HCT116 (cell line): ENCODE measurements around the gene C19orf38. TPM values are rescaled to one million over a fixed set of nuclear protein-coding genes. Genes with fewer than 3 reads are reported as not detected.

ENCODE experiments used
- ATAC-seq: fragments of 200-7000 bp; cut with Tn5 transposase; 2 replicates; pipeline ENCODE4 v1.9.1; 2020; ENCODE audit warnings: mild to moderate bottlenecking, moderate library complexity
- BruUV-seq: library from RNA; stranded (reverse); fragments of 400-500 nt; replicated peaks from 2 replicates; lab custom pipeline; 2021; lab: Mats Ljungman, UMichigan
- CTCF ChIA-PET: fragments of 300-600 bp; sonication (Branson Sonifier 250); formaldehyde crosslinking; loops from one replicate; lab custom pipeline; 2021; ENCODE audit warnings: antibody characterized with exemption; lab: Charles Lee
- POLR2A ChIA-PET: fragments of 300-600, 350-600 bp; sonication (Branson Sonifier 250); formaldehyde crosslinking; loops from one replicate; lab custom pipeline; 2021; ENCODE audit warnings: antibody characterized with exemption; lab: Charles Lee
- RAD21 ChIA-PET, 2 experiments: fragments of 300-600 bp; sonication (Branson Sonifier 250); formaldehyde crosslinking; loops; one replicate each; lab custom pipeline; 2023; ENCODE audit warnings: low total read pairs in 2 of 2; ENCODE audit not compliant: uncharacterized antibody in 2 of 2, unreplicated experiment in 2 of 2, low non-redundant PET in 1 of 2; lab: Charles Lee
- DNase-seq: peaks from one replicate; pipeline ENCODE4 v3.0.0-alpha.2; 2010; ENCODE audit warnings: low read depth, low spot score
- H2AFZ ChIP-seq: fragments of 200-600 bp; shearing (Covaris generic), sonication (generic); 2 replicates; pipeline ENCODE4 v1.6.1; 2017; ENCODE audit warnings: low read depth, mixed run types, mixed read lengths, antibody characterized with exemption, low read length; ENCODE audit not compliant: poor library complexity, severe bottlenecking
- H3K27ac ChIP-seq: 2 replicates; pipeline ENCODE4 v1.5.1; 2012; ENCODE audit warnings: low read depth, low read length
- H3K27me3 ChIP-seq: fragments of 200-600 bp; sonication (generic); 2 replicates; pipeline ENCODE4 v1.6.1; 2016; ENCODE audit warnings: mixed run types, low read length, mixed read lengths; ENCODE audit not compliant: insufficient read depth
- H3K36me3 ChIP-seq, 2 experiments: fragments of 200-500 bp in 1 of 2; fragments of 200-600 bp in 1 of 2; sonication (Bioruptor generic) in 1 of 2; sonication (generic) in 1 of 2; 2 replicates each; pipeline versions ENCODE4 v1.5.1 to v1.6.1; 2014 to 2016; ENCODE audit warnings: low read length in 2 of 2, inconsistent platforms in 1 of 2, mixed read lengths in 1 of 2, mixed run types in 1 of 2; ENCODE audit not compliant: insufficient read depth in 2 of 2, control insufficient read depth in 1 of 2
- H3K4me1 ChIP-seq, 2 experiments: fragments of 200-600 bp in 1 of 2; sonication (generic) in 1 of 2; 2 replicates each; pipeline versions ENCODE4 v1.5.1 to v1.6.1; 2012 to 2017; ENCODE audit warnings: low read length in 2 of 2, inconsistent platforms in 1 of 2, mild to moderate bottlenecking in 1 of 2, mixed read lengths in 1 of 2, mixed run types in 1 of 2, moderate library complexity in 1 of 2; ENCODE audit not compliant: insufficient read depth in 2 of 2, control insufficient read depth in 1 of 2
- H3K4me2 ChIP-seq: fragments of 200-600 bp; sonication (generic); 2 replicates; pipeline ENCODE4 v1.6.1; 2017; ENCODE audit warnings: mixed run types, low read length, mixed read lengths
- H3K4me3 ChIP-seq, 2 experiments: fragments of 200-600 bp in 1 of 2; sonication (generic) in 1 of 2; replicated peaks in 1 of 2; 2 replicates each; pipeline ENCODE4 v1.5.1; 2011 to 2016; ENCODE audit warnings: low read length in 2 of 2, control low read depth in 1 of 2, low read depth in 1 of 2, mild to moderate bottlenecking in 1 of 2, mixed read lengths in 1 of 2, mixed run types in 1 of 2
- H3K79me2 ChIP-seq: fragments of 200-600 bp; sonication (generic); 2 replicates; pipeline ENCODE4 v1.6.1; 2017; ENCODE audit warnings: mild to moderate bottlenecking, mixed run types, low read length, moderate library complexity, mixed read lengths; ENCODE audit not compliant: insufficient read depth
- H3K9ac ChIP-seq: fragments of 200-600 bp; sonication (generic); 2 replicates; pipeline ENCODE4 v1.6.1; 2016; ENCODE audit warnings: low read length, mixed read lengths
- H3K9me2 ChIP-seq: fragments of 200-600 bp; sonication (generic), shearing (Covaris generic); 2 replicates; pipeline ENCODE4 v1.6.1; 2017; ENCODE audit warnings: mixed run types, mild to moderate bottlenecking, moderate library complexity; ENCODE audit not compliant: insufficient read depth
- H3K9me3 ChIP-seq, 2 experiments: fragments of 200-500 bp in 1 of 2; fragments of 200-600 bp in 1 of 2; sonication (Bioruptor generic) in 1 of 2; sonication (generic) in 1 of 2; 2 replicates each; pipeline ENCODE4 v1.6.1; 2014 to 2017; ENCODE audit warnings: low read length in 2 of 2, mixed read lengths in 2 of 2, inconsistent platforms in 1 of 2, low read depth in 1 of 2, mild to moderate bottlenecking in 1 of 2, mixed run types in 1 of 2, moderate library complexity in 1 of 2; ENCODE audit not compliant: control insufficient read depth in 1 of 2, insufficient read depth in 1 of 2
- H4K20me1 ChIP-seq: fragments of 200-600 bp; sonication (generic), shearing (Covaris generic); 2 replicates; pipeline ENCODE4 v1.6.1; 2017; ENCODE audit warnings: mixed run types, mild to moderate bottlenecking, moderate library complexity; ENCODE audit not compliant: insufficient read depth
- CEBPB ChIP-seq: IDR thresholded peaks from 2 replicates; pipeline ENCODE4 v1.6.1; 2012; ENCODE audit warnings: low read depth
- EGR1 ChIP-seq: IDR thresholded peaks from 2 replicates; pipeline ENCODE4 v1.6.1; 2012; ENCODE audit warnings: low read depth
- ELF1 ChIP-seq: IDR thresholded peaks from 2 replicates; pipeline ENCODE4 v1.6.1; 2012; ENCODE audit warnings: low read depth, borderline replicate concordance
- EZH2 ChIP-seq: fragments of 200-600 bp; sonication (generic); IDR thresholded peaks from 2 replicates; pipeline ENCODE4 v1.6.1; 2017; ENCODE audit warnings: antibody characterized with exemption, mixed run types
- EZH2phosphoT487 ChIP-seq: fragments of 200-600 bp; IDR thresholded peaks from 2 replicates; pipeline ENCODE4 v1.6.1; 2018; ENCODE audit warnings: antibody characterized with exemption, borderline replicate concordance
- FOSL1 ChIP-seq: IDR thresholded peaks from 2 replicates; pipeline ENCODE4 v1.6.1; 2012; ENCODE audit warnings: low read depth
- JUND ChIP-seq: IDR thresholded peaks from 2 replicates; pipeline ENCODE4 v1.6.1; 2012
- POLR2AphosphoS5 ChIP-seq: IDR thresholded peaks from 2 replicates; pipeline ENCODE4 v1.6.1; 2011; ENCODE audit warnings: mild to moderate bottlenecking, low read depth, low read length, moderate library complexity
- RAD21 ChIP-seq: IDR thresholded peaks from 2 replicates; pipeline ENCODE4 v1.6.1; 2012; ENCODE audit warnings: low read depth, mild to moderate bottlenecking
- REST ChIP-seq: IDR thresholded peaks from 2 replicates; pipeline ENCODE4 v1.6.1; 2012; ENCODE audit warnings: low read depth
- SIN3A ChIP-seq: IDR thresholded peaks from 2 replicates; pipeline ENCODE4 v1.6.1; 2012; ENCODE audit warnings: low read depth
- SP1 ChIP-seq: IDR thresholded peaks from 2 replicates; pipeline ENCODE4 v1.6.1; 2012; ENCODE audit warnings: low read depth
- TCF7L2 ChIP-seq: IDR thresholded peaks from 2 replicates; pipeline ENCODE4 v1.7.0; 2011; ENCODE audit warnings: borderline replicate concordance, inconsistent platforms; ENCODE audit not compliant: insufficient read depth, insufficient read length; ENCODE audit errors: extremely low read depth
- YY1 ChIP-seq: IDR thresholded peaks from 2 replicates; pipeline ENCODE4 v1.6.1; 2011; ENCODE audit warnings: low read length, low read depth, moderate library complexity, mild to moderate bottlenecking; ENCODE audit not compliant: insufficient replicate concordance; ENCODE audit errors: extremely low read depth
- ZFX ChIP-seq: fragments of 450-650 bp; IDR thresholded peaks from 2 replicates; pipeline ENCODE4 v1.6.1; 2017
- ZNF274 ChIP-seq: fragments of 200-500 bp; sonication (Bioruptor generic); IDR thresholded peaks from 2 replicates; pipeline ENCODE4 v1.6.1; 2014; ENCODE audit warnings: mild to moderate bottlenecking, low read depth, low read length, inconsistent platforms
- intact Hi-C: fragments of 100-400 bp; cut with micrococcal nuclease; formaldehyde crosslinking; loops from 2 replicates; pipeline ENCODE4 v1.10.0; 2022
- total RNA-seq: library from RNA; stranded (reverse); gene quantifications from one replicate; pipeline ENCODE4 v1.2.1, GENCODE V29; 2021; ENCODE audit not compliant: unreplicated experiment
- TF ChIP-seq, protein P1 (sequence below): IDR thresholded peaks from 2 replicates; pipeline ENCODE4 v1.6.1; 2012

The C19orf38 gene
- total RNA-seq, 1 experiment from 2014 or later: 0.74 TPM

DNA sequence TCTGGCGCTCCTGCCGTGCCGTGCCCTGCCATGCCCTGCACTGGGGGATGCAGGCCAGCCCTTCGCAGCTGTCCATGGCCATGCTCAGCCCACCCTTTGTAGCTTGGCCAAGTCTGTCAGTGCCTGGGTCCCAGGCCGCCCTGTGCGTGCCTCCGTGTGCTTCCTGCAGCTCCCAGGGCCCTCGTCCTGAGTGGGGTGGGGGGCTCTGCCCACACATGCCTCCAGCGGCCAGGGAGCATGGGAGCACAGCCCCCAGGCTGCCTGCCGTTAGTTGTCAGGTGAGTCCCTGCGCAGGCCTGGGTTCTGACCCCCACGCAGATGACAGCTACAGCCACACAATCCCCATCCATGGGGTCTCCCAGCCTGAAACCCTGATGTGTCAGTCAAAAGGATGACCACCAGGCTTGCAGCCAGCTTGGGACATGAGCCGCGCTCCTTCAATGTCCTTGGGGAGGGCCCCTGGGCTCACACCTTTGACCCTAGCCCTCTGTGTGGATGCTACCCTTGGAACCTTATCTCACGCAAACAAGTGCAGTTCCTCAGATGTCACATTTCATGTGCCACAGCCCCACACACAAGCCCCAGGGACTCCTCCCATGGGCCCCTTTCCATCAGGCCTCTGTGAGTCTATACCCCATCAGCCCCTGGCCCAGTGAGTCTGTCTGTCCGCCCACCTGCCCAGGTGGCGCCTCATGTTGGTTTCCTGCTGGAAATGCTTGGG lies 36.7 kb upstream of the C19orf38 start (continued):
- TF ChIP-seq REST (no peak), ELF1 (no peak), CEBPB (no peak), ZNF274 (no peak), TCF7L2 (no peak)
- TF ChIP-seq, protein P1, sequence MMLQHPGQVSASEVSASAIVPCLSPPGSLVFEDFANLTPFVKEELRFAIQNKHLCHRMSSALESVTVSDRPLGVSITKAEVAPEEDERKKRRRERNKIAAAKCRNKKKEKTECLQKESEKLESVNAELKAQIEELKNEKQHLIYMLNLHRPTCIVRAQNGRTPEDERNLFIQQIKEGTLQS: no peak

DNA sequence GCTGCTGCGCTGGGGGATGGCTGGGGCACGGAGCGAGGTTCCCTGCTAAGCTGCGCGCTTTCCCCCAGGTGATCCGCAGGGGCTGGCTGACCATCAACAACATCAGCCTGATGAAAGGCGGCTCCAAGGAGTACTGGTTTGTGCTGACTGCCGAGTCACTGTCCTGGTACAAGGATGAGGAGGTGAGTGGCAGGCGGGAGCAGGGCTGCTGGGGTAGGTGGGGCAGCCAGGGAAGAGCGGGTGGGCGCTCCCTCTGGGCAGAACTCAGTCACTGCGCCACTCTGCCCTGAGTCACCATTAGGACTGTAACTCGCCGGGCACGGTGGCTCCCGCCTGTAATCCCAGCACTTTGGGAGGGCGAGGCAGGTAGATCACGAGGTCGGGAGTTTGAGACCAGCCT lies 36.0 kb upstream of the C19orf38 start:
- POLR2A ChIA-PET: no interaction called here
- no peak for DNase-seq
- no peak for TF ChIP-seq FOSL1
- TF ChIP-seq POLR2AphosphoS5: no peak
- no peak for TF ChIP-seq EZH2
- no peak for TF ChIP-seq REST
- no peak for TF ChIP-seq ELF1
- no peak for TF ChIP-seq SP1
- no peak for TF ChIP-seq JUND
- TF ChIP-seq YY1: no peak
- TF ChIP-seq RAD21: no peak
- no peak for TF ChIP-seq ZFX
- no peak for TF ChIP-seq ZNF274
- TF ChIP-seq EGR1: no peak
- no peak for TF ChIP-seq SIN3A
- TF ChIP-seq EZH2phosphoT487: no peak

More for the DNA sequence above, 36.0 kb upstream of the C19orf38 start:
- RAD21 ChIA-PET: no interaction called here
- H3K36me3 ChIP-seq: peaks cover 3 to 7% of the 10 kb centered on the region in 2 experiments; a peak in 3 of 4 replicates
- no peak overlapping the region for H2AFZ ChIP-seq
- H3K9ac ChIP-seq: peak overlapping the region; percentile 14; the same call in 1 of the 2 replicates
- H3K4me3 ChIP-seq: no peak overlapping the region
- ATAC-seq: peak; percentile 23; the same call in 1 of the 2 replicates
- CTCF ChIA-PET: no interaction called here
- H3K4me2 ChIP-seq: 0 out of 2 replicates have a peak overlapping the region, but pooled peaks have one; percentile 13
- peak overlapping the region; percentile 50 for H3K27ac ChIP-seq
- H3K27me3 ChIP-seq: no peaks in the 10 kb centered on the region
- BruUV-seq: no TSS peak
- no peaks in the 10 kb centered on the region for H4K20me1 ChIP-seq
- intact Hi-C loops: no loop called here
- H3K79me2 ChIP-seq: no peaks in the 10 kb centered on the region
- H3K4me1 ChIP-seq: peaks cover 21 to 42% of the 10 kb centered on the region in 2 experiments
- no peaks in the 10 kb centered on the region for H3K9me2 ChIP-seq
- H3K9me3 ChIP-seq: no peaks in the 10 kb centered on the region
